GM10266 (cell line): ENCODE data around the gene ANKRD50.

Source experiments
- DNase-seq: peaks from one replicate; pipeline ENCODE4 v3.0.0; 2012; ENCODE audit errors: extremely low spot score
- TF ChIP-seq, protein P1 (sequence below): IDR thresholded peaks from 2 replicates; pipeline ENCODE4 v1.5.1; 2012; ENCODE audit warnings: mild to moderate bottlenecking, low read depth; ENCODE audit not compliant: control insufficient read depth, insufficient read depth; ENCODE audit errors: missing control alignments

The ANKRD50 gene

DNA sequence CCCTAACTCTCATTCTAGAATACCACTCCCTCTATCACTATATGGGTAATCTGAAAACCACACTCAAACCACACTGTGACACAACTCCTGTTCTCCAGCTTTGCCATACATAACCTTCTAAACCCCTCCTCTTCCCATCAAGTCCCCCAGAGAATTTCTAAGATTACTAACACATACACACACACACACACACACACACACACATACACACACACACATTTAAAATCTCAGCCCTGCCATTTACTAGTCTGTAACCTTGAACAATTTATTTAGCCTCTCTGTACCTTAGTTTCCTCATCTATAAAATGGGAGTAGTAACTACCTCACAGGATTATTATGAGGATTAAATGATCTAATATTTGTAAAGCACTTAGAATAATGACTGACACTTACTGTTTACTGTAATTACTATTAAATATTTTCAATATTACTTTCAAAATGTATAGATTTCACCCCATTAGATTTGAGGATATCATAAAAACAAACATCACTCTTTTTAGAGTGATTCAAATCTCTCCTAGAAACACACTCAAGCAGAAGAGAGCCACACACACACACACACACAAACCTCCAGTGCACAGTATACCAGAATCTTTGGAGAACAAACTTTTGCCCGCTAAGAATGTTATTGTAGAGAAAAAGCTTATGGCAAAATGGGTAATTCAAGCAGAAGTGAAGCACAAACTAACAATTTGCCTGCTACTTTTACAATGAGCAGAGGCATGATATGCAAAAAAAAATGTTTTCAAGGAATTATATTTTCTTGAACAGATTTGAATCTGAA, 3.8 kb downstream of the ANKRD50 start:
- DNase-seq = no peak
- TF ChIP-seq, protein P1, sequence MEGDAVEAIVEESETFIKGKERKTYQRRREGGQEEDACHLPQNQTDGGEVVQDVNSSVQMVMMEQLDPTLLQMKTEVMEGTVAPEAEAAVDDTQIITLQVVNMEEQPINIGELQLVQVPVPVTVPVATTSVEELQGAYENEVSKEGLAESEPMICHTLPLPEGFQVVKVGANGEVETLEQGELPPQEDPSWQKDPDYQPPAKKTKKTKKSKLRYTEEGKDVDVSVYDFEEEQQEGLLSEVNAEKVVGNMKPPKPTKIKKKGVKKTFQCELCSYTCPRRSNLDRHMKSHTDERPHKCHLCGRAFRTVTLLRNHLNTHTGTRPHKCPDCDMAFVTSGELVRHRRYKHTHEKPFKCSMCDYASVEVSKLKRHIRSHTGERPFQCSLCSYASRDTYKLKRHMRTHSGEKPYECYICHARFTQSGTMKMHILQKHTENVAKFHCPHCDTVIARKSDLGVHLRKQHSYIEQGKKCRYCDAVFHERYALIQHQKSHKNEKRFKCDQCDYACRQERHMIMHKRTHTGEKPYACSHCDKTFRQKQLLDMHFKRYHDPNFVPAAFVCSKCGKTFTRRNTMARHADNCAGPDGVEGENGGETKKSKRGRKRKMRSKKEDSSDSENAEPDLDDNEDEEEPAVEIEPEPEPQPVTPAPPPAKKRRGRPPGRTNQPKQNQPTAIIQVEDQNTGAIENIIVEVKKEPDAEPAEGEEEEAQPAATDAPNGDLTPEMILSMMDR = no peak

- DNase-seq = no peak
- TF ChIP-seq, protein P1 = no peak
Measured at GRCh38 chr4:124705393-124705792, 7.1 kb downstream of the ANKRD50 start.

- TF ChIP-seq, protein P1 = no peak
- DNase-seq = no peak
Measured at GRCh38 chr4:124703154-124703553, 9.4 kb downstream of the ANKRD50 start.

DNA sequence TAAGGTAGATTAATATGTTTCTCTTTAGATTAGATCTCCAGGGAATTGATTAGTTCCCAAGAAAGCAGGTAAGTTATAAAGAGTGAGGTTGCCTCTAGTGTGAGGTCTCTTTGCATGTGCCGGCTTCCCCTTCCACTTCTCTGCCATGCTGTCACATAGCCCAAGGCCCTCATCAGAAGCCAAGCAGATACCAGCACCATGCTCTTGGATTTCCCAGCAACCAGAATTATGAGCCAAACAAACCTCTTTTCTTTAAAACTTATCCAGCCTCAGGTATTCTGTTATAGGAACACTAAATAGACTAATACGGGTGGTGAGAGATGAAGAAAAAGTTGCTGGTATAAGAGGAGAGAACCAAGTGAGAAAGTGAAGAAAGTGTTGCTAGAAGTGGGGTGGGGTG, 15.1 kb downstream of the ANKRD50 start:
- TF ChIP-seq, protein P1 = no peak
- DNase-seq = no peak

DNA sequence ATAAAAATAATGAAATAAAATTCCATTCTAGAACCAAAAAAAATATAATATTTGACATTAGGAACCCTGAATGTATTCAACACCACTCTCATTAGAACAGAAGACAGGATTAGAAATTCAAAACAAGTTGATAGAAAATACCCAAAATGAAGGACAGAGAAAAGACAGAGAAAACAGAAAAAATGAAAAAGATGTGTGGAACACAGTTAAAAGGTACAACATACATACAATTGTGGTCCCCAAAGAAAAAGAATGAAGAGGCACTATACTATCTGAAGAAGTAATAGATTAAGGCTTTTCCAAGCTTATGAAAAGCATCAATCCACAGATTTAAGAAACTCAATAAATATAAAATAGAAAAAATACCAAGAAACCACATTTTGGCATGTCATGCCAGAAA, 16.4 kb downstream of the ANKRD50 start:
- TF ChIP-seq, protein P1 = no peak
- no peak for DNase-seq

DNA sequence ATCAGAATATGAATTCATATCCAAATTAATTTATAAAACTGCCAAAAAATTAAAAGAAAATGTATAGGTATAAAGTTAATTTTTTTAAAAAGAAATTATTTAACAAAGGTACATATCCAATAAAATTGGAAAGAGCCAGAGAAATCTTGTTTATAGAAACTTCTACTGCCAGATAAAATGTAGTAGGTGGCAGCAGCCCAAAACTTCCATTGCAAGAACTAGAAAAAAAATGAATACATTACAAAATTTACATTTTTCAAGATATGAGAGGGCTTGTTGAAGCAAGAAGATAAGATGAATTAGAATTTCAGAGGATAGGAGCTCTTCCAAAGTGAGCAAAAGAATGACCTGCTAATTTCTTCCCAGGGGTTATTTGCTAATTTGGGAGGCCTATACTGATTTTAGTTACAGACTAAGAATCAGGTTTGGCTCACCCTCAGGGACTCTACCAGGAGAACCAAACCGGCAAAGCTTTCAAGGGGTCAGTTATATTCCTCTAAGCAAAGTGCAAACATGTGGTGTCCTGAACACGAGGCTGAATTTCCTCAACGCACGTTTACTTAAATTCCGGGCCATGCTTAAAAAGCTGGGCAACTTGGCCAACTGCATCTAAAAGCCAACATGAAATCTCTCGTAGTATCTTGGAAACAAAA, 17.5 kb downstream of the ANKRD50 start:
- TF ChIP-seq, protein P1 = no peak

GRCh38 chr4:124694306-124694705, 18.2 kb downstream of the ANKRD50 start:
- DNase-seq = no peak
- TF ChIP-seq, protein P1 = no peak

More for the DNA sequence above, 17.5 kb downstream of the ANKRD50 start:
- DNase-seq = no peak
